ENCODE results near the gene DYNLL1.
"Not testable (repeated sequence)": the region's sequence is repeated elsewhere in the genome, so short reads cannot be mapped to it uniquely, and the experiment has no call there.

Gene DYNLL1

GRCh38 chr12:120495731-120496412 is at the start of gene DYNLL1:
TSS of gene DYNLL1 (plus strand) at chr12:120496113. CDS start at chr12:120496422, 309 bp downstream.
- Mint-ChIP-seq H3K9me3 (no peaks in the 10 kb centered on the region), H3K27ac (peak within 1 kb of the TSS; percentile 94), H3K27me3 (peaks cover 2% of the 10 kb centered on the region), H3K4me3 (peak within 1 kb of the TSS; percentile 96), H3K36me3 (ENCODE audit: low read depth) (peaks cover 29% of the 10 kb centered on the region), H3K4me1 (peaks cover 24% of the 10 kb centered on the region)
- peak; percentile 97 for ATAC-seq
- peak; percentile 99 for DNase-seq

GRCh38 chr12:120446844-120447178 is 49.1 kb upstream of the DYNLL1 start:
- peak overlapping the region; percentile 99 for H3K4me3 Mint-ChIP-seq
- ATAC-seq, H3K9me3 Mint-ChIP-seq, DNase-seq, H3K27me3 Mint-ChIP-seq: not testable (repeated sequence)
- H3K4me1 Mint-ChIP-seq = peaks cover 47% of the 10 kb centered on the region
- peaks cover 31% of the 10 kb centered on the region for H3K36me3 Mint-ChIP-seq (ENCODE audit: low read depth)
- peak overlapping the region; percentile 100 for H3K27ac Mint-ChIP-seq

- H3K27ac Mint-ChIP-seq = peak overlapping the region; percentile 27
- H3K36me3 Mint-ChIP-seq (ENCODE audit: low read depth) = peaks cover 32% of the 10 kb centered on the region
- H3K9me3 Mint-ChIP-seq = no peaks in the 10 kb centered on the region
- H3K4me3 Mint-ChIP-seq = peak overlapping the region; percentile 99
- no peak for ATAC-seq
- H3K27me3 Mint-ChIP-seq = peaks cover 2% of the 10 kb centered on the region
- H3K4me1 Mint-ChIP-seq = peaks cover 49% of the 10 kb centered on the region
- no peak for DNase-seq
Measured at GRCh38 chr12:120447992-120448391, 47.9 kb upstream of the DYNLL1 start.

- Mint-ChIP-seq H3K4me1 (peaks cover 21% of the 10 kb centered on the region), H3K36me3 (ENCODE audit: low read depth) (peaks cover 34% of the 10 kb centered on the region)
- H3K27ac Mint-ChIP-seq, H3K27me3 Mint-ChIP-seq, H3K4me3 Mint-ChIP-seq, DNase-seq, ATAC-seq, H3K9me3 Mint-ChIP-seq: not testable (repeated sequence)
Measured at GRCh38 chr12:120452524-120452923, 43.4 kb upstream of the DYNLL1 start.

- peaks cover 14% of the 10 kb centered on the region for H3K4me1 Mint-ChIP-seq
- H3K36me3 Mint-ChIP-seq (ENCODE audit: low read depth) = peaks cover 34% of the 10 kb centered on the region
- no peaks in the 10 kb centered on the region for H3K27me3 Mint-ChIP-seq
- ATAC-seq (no peak), DNase-seq (no peak)
- H3K4me3 Mint-ChIP-seq = no peak overlapping the region
- H3K9me3 Mint-ChIP-seq = no peaks in the 10 kb centered on the region
- H3K27ac Mint-ChIP-seq = no peak overlapping the region
Measured at GRCh38 chr12:120453060-120453750, 42.7 kb upstream of the DYNLL1 start.

GRCh38 chr12:120453977-120454376 is 41.9 kb upstream of the DYNLL1 start:
- Mint-ChIP-seq H3K36me3 (ENCODE audit: low read depth) (peaks cover 40% of the 10 kb centered on the region), H3K4me3 (no peak overlapping the region), H3K27me3 (no peaks in the 10 kb centered on the region), H3K9me3 (no peaks in the 10 kb centered on the region), H3K4me1 (peaks cover 10% of the 10 kb centered on the region), H3K27ac (no peak overlapping the region)
- peak; percentile 81 for ATAC-seq
- no peak for DNase-seq

- H3K27me3 Mint-ChIP-seq = no peaks in the 10 kb centered on the region
- no peak overlapping the region for H3K4me3 Mint-ChIP-seq
- peaks cover 43% of the 10 kb centered on the region for H3K36me3 Mint-ChIP-seq (ENCODE audit: low read depth)
- no peaks in the 10 kb centered on the region for H3K9me3 Mint-ChIP-seq
- peaks cover 5% of the 10 kb centered on the region for H3K4me1 Mint-ChIP-seq
- DNase-seq = no peak
- no peak overlapping the region for H3K27ac Mint-ChIP-seq
- no peak for ATAC-seq
Measured at GRCh38 chr12:120455302-120455701, 40.6 kb upstream of the DYNLL1 start.

GRCh38 chr12:120457133-120457532 is 38.8 kb upstream of the DYNLL1 start:
- H3K4me1 Mint-ChIP-seq = no peaks in the 10 kb centered on the region
- peak overlapping the region; percentile 13 for H3K27ac Mint-ChIP-seq
- DNase-seq (no peak), ATAC-seq (no peak)
- no peak overlapping the region for H3K4me3 Mint-ChIP-seq
- H3K9me3 Mint-ChIP-seq = no peaks in the 10 kb centered on the region
- no peaks in the 10 kb centered on the region for H3K27me3 Mint-ChIP-seq
- peaks cover 51% of the 10 kb centered on the region for H3K36me3 Mint-ChIP-seq (ENCODE audit: low read depth)

- DNase-seq (no peak), ATAC-seq (no peak)
- no peak overlapping the region for H3K4me3 Mint-ChIP-seq
- peaks cover 66% of the 10 kb centered on the region for H3K36me3 Mint-ChIP-seq (ENCODE audit: low read depth)
- H3K9me3 Mint-ChIP-seq = no peaks in the 10 kb centered on the region
- peaks cover under 1% of the 10 kb centered on the region for H3K4me1 Mint-ChIP-seq
- no peaks in the 10 kb centered on the region for H3K27me3 Mint-ChIP-seq
- peak overlapping the region; percentile 64 for H3K27ac Mint-ChIP-seq
Measured at GRCh38 chr12:120460157-120460556, 35.8 kb upstream of the DYNLL1 start.

GRCh38 chr12:120462099-120462640 is 33.7 kb upstream of the DYNLL1 start:
- H3K4me3 Mint-ChIP-seq = no peak overlapping the region
- peak overlapping the region; percentile 21 for H3K27ac Mint-ChIP-seq
- peaks cover 19% of the 10 kb centered on the region for H3K4me1 Mint-ChIP-seq
- ATAC-seq (no peak), DNase-seq (no peak)
- H3K36me3 Mint-ChIP-seq (ENCODE audit: low read depth) = peaks cover 67% of the 10 kb centered on the region
- H3K9me3 Mint-ChIP-seq = no peaks in the 10 kb centered on the region
- H3K27me3 Mint-ChIP-seq = no peaks in the 10 kb centered on the region

- Mint-ChIP-seq H3K36me3 (ENCODE audit: low read depth) (peaks cover 72% of the 10 kb centered on the region), H3K4me1 (peaks cover 30% of the 10 kb centered on the region)
Measured at GRCh38 chr12:120463712-120464111, 32.2 kb upstream of the DYNLL1 start.

GRCh38 chr12:120465756-120466155 is 30.2 kb upstream of the DYNLL1 start:
- no peak for ATAC-seq
- DNase-seq = no peak
- H3K4me1 Mint-ChIP-seq = peaks cover 38% of the 10 kb centered on the region
- H3K4me3 Mint-ChIP-seq = no peak overlapping the region
- no peaks in the 10 kb centered on the region for H3K27me3 Mint-ChIP-seq
- H3K36me3 Mint-ChIP-seq (ENCODE audit: low read depth) = peaks cover 56% of the 10 kb centered on the region
- peak overlapping the region; percentile 25 for H3K27ac Mint-ChIP-seq
- H3K9me3 Mint-ChIP-seq = no peaks in the 10 kb centered on the region

More at GRCh38 chr12:120463712-120464111, 32.2 kb upstream of the DYNLL1 start:
- H3K4me3 Mint-ChIP-seq = no peak overlapping the region
- H3K9me3 Mint-ChIP-seq = no peaks in the 10 kb centered on the region
- no peak overlapping the region for H3K27ac Mint-ChIP-seq
- no peaks in the 10 kb centered on the region for H3K27me3 Mint-ChIP-seq
- no peak for DNase-seq
- no peak for ATAC-seq

GRCh38 chr12:120466560-120467315 is 29.2 kb upstream of the DYNLL1 start:
- H3K27ac Mint-ChIP-seq = peak overlapping the region; percentile 11
- peak; percentile 46 for DNase-seq
- H3K9me3 Mint-ChIP-seq = no peaks in the 10 kb centered on the region
- H3K36me3 Mint-ChIP-seq (ENCODE audit: low read depth) = peaks cover 52% of the 10 kb centered on the region
- no peak for ATAC-seq
- peaks cover 44% of the 10 kb centered on the region for H3K4me1 Mint-ChIP-seq
- H3K27me3 Mint-ChIP-seq = no peaks in the 10 kb centered on the region
- peak overlapping the region; percentile 41 for H3K4me3 Mint-ChIP-seq

- no peaks in the 10 kb centered on the region for H3K27me3 Mint-ChIP-seq
- H3K9me3 Mint-ChIP-seq = no peaks in the 10 kb centered on the region
- peaks cover 47% of the 10 kb centered on the region for H3K36me3 Mint-ChIP-seq (ENCODE audit: low read depth)
- H3K4me3 Mint-ChIP-seq = peak overlapping the region; percentile 94
- DNase-seq (no peak), ATAC-seq (no peak)
- peaks cover 48% of the 10 kb centered on the region for H3K4me1 Mint-ChIP-seq
- H3K27ac Mint-ChIP-seq = peak overlapping the region; percentile 71
Measured at GRCh38 chr12:120467439-120467838, 28.5 kb upstream of the DYNLL1 start.
